ENCODE data around the gene UFD1. TPM values are rescaled to one million over a fixed set of nuclear protein-coding genes. Genes with fewer than 3 reads are reported as not detected.

UFD1 gene
- total RNA-seq, 2 experiments from 2014 or later = 80.1 to 111 TPM

DNA sequence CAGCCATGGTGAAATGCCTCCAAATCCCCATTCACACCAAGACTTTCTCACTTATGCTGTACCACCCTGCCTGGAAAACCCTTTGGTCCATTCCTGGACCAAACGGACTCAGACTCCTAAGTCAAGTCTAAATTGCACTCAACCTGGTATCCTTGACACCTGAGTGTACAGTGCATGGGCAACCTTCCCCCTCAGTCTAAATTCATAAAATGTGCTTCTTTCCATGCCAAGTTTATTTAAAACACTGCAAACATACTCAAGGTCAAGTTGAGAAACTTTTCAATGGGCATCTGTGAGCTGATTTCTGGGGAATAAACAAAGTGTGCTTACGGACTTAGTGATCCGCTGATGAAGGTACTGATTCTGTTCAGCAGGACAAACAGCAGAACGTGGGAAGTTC, 73.9 kb downstream of the UFD1 start:
- H3K4me1 Mint-ChIP-seq = no peaks in the 10 kb centered on the region
- CTCF ChIA-PET = no interaction called here
- no peaks in the 10 kb centered on the region for H3K27me3 Mint-ChIP-seq
- H3K9me3 Mint-ChIP-seq (ENCODE audit: low read depth) = no peaks in the 10 kb centered on the region
- H3K4me3 Mint-ChIP-seq = no peak overlapping the region
- ATAC-seq (no peak), DNase-seq (no peak)
- H3K27ac Mint-ChIP-seq = no peak overlapping the region
- H3K36me3 Mint-ChIP-seq = peaks cover 50% of the 10 kb centered on the region

DNA sequence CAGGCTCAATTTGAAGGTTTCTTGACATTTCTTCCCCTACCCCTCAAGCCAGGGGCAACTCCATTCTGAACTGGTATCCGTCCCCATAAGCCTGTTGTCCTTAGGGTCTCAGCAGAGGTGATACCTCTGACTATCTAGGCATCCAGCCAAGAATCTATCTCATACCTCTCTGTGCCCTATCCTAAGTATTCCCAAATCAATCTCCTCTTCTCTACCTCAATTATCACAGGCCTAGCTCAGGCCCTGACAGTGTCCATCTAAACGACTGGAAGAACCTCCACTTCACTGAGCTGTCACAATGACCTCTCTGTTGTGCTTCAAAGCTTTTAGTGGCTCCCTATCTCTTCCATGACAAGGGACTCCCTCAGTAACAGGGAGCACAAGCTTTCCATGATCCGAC, 74.3 kb downstream of the UFD1 start:
- no peak for DNase-seq
- Mint-ChIP-seq H3K27ac (no peak overlapping the region), H3K36me3 (peaks cover 48% of the 10 kb centered on the region), H3K4me1 (no peaks in the 10 kb centered on the region), H3K27me3 (no peaks in the 10 kb centered on the region), H3K4me3 (no peak overlapping the region), H3K9me3 (ENCODE audit: low read depth) (no peaks in the 10 kb centered on the region)
- ATAC-seq = no peak
- CTCF ChIA-PET = no interaction called here

DNA sequence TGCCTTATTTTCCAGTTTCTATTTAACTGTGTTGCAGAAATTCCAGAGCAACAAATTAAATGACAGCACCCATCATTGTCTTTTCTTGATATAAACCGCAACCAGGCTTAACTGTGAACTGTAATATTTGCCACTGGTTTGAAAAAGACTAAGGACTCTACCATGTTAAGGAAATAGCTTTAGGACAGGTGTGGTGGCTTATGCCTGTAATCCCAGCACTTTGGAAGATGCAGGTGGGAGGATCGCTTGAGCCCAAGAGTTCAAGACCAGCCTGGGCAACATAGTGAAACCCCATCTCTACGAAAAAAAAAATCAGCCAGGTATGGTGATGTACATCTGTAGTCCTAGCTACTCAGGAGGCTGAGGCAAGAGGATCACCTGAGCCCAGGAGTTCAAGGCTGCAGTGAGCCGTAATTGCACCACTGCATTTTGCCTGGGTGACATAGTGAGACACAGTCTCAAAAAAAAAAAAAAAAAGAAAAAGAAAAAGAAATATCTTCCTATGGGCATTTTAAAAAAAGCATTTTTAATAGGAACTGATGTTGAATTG, 76.3 kb downstream of the UFD1 start:
- H3K27ac Mint-ChIP-seq = no peak overlapping the region
- H3K27me3 Mint-ChIP-seq = no peaks in the 10 kb centered on the region
- peaks cover 47% of the 10 kb centered on the region for H3K36me3 Mint-ChIP-seq
- ATAC-seq (no peak), DNase-seq (no peak)
- CTCF ChIA-PET = no interaction called here
- no peak overlapping the region for H3K4me3 Mint-ChIP-seq
- H3K9me3 Mint-ChIP-seq (ENCODE audit: low read depth) = no peaks in the 10 kb centered on the region
- no peaks in the 10 kb centered on the region for H3K4me1 Mint-ChIP-seq

DNA sequence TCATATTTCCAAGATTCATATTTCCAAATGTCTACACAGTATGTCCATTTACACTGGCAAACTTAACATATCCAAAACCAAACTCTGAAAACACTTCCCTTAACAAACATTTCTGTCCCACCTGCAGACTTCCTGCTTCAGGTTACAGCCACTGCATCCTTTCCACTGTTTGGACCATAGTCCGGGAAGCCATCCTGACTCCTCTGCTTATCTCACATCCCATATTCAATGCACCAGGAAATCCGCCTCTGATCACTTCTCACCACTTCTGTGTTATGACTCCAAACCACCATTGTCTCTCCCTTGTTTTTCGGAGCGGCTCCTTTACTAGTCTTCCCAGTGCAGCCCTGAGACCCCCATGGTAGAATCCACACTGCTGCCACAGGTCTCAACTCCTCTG, 77.5 kb downstream of the UFD1 start:
- Mint-ChIP-seq H3K9me3 (ENCODE audit: low read depth) (no peaks in the 10 kb centered on the region), H3K36me3 (peaks cover 46% of the 10 kb centered on the region), H3K27ac (no peak overlapping the region), H3K4me3 (no peak overlapping the region), H3K4me1 (no peaks in the 10 kb centered on the region), H3K27me3 (no peaks in the 10 kb centered on the region)
- DNase-seq (no peak), ATAC-seq (no peak)
- CTCF ChIA-PET = no interaction called here

DNA sequence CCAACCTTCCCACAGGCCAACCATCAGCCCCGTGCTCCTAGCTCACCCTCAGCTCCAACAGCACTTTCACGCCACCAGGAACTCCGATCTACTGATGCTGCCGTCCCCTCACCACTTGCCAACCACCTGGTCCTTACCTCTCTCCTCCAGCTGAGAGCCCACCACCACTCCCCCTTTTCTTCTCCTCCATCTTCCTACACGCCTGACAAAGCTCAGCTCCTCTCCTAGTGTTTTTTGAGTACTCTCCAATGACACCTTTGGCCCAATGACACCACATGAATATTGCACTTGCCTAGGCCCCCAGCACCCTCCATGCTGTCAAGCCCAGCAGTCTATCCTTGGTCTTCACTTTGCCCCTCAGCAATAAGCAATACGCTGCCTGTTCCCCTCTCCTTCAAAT, 78.1 kb downstream of the UFD1 start:
- CTCF ChIA-PET = no interaction called here
- H3K9me3 Mint-ChIP-seq (ENCODE audit: low read depth) = no peaks in the 10 kb centered on the region
- H3K27me3 Mint-ChIP-seq = no peaks in the 10 kb centered on the region
- ATAC-seq (no peak), DNase-seq (no peak)
- H3K36me3 Mint-ChIP-seq = peaks cover 43% of the 10 kb centered on the region
- no peaks in the 10 kb centered on the region for H3K4me1 Mint-ChIP-seq
- H3K27ac Mint-ChIP-seq = no peak overlapping the region
- no peak overlapping the region for H3K4me3 Mint-ChIP-seq

Other genes with a start within 250 kb of the UFD1 start
- 1 to 10 TPM in 1 of 2 experiments, under 1 TPM in 1; 0.68 to 1.2 TPM for gene CLTCL1, start 187.5 kb downstream of the UFD1 start, total RNA-seq
- gene HIRA, start 47.5 kb downstream of the UFD1 start, total RNA-seq = 10 to 100 TPM; 57.8 to 67.0 TPM
- 10 to 100 TPM; 27.0 to 32.4 TPM for gene MRPL40, start 46.6 kb downstream of the UFD1 start, total RNA-seq
- 10 to 100 TPM; 31.1 to 36.4 TPM for gene C22orf39, start 31.5 kb downstream of the UFD1 start, total RNA-seq
- gene CDC45, start 727 bp upstream of the UFD1 start, total RNA-seq = 100 to 1,000 TPM in 1 of 2 experiments, 10 to 100 TPM in 1; 94.8 to 104 TPM
- not detected for gene CLDN5, start 45.2 kb upstream of the UFD1 start, total RNA-seq
- gene SEPTIN5, start 235.3 kb upstream of the UFD1 start, total RNA-seq = under 1 TPM in 1 of 2 experiments, not detected in 1; 0.30 TPM
- gene GP1BB, start 244.3 kb upstream of the UFD1 start, total RNA-seq = not detected

All from activated CD8-positive, alpha-beta memory T cell treated with anti-CD3 and anti-CD28 coated beads, Interleukin-2, amount 10 ng/mL, durations not matched to agents 7 days and 5 days (primary cell).